ENCODE measurements around the gene ACKR3.

GRCh38 chr2:236588932-236589592 lies 19.4 kb downstream of the ACKR3 start:
- TF ChIP-seq, protein P1, sequence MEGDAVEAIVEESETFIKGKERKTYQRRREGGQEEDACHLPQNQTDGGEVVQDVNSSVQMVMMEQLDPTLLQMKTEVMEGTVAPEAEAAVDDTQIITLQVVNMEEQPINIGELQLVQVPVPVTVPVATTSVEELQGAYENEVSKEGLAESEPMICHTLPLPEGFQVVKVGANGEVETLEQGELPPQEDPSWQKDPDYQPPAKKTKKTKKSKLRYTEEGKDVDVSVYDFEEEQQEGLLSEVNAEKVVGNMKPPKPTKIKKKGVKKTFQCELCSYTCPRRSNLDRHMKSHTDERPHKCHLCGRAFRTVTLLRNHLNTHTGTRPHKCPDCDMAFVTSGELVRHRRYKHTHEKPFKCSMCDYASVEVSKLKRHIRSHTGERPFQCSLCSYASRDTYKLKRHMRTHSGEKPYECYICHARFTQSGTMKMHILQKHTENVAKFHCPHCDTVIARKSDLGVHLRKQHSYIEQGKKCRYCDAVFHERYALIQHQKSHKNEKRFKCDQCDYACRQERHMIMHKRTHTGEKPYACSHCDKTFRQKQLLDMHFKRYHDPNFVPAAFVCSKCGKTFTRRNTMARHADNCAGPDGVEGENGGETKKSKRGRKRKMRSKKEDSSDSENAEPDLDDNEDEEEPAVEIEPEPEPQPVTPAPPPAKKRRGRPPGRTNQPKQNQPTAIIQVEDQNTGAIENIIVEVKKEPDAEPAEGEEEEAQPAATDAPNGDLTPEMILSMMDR (IDR thresholded peaks at IDR 0.05): no peak
- TF ChIP-seq POLR2AphosphoS5 (IDR thresholded peaks at IDR 0.05) (no peak), POLR2A (IDR thresholded peaks at IDR 0.05) (no peak), EP300 (IDR thresholded peaks at IDR 0.05) (no peak)
